GM12878 (cell line): Measurements from ENCODE around the gene PPP2R5B. TPM values are rescaled to one million over a fixed set of nuclear protein-coding genes. Genes with fewer than 3 reads are reported as not detected.

Experiments used
- ATF2 ChIP-seq: IDR thresholded peaks from 2 replicates; pipeline ENCODE4 v1.6.1; 2012; ENCODE audit warnings: low read length, inconsistent platforms
- BCL3 ChIP-seq: IDR thresholded peaks from 2 replicates; pipeline ENCODE4 v1.6.1; 2011; ENCODE audit warnings: borderline replicate concordance, low read depth, mild to moderate bottlenecking, moderate library complexity, low read length; ENCODE audit not compliant: insufficient read depth, poor library complexity, severe bottlenecking
- CHD2 ChIP-seq: IDR thresholded peaks from 2 replicates; pipeline ENCODE4 v1.6.1; 2011; ENCODE audit warnings: low read depth, low read length, improper control_type of control experiment, borderline replicate concordance
- EGR1 ChIP-seq, 2 experiments: IDR thresholded peaks; 1 replicate in 1 of 2; 2 replicates in 1 of 2; pipeline ENCODE4 v1.6.1; 2011 to 2012; ENCODE audit warnings: low read depth in 2 of 2, low read length in 2 of 2, borderline replicate concordance in 1 of 2, mild to moderate bottlenecking in 1 of 2, moderate library complexity in 1 of 2
- ESRRA ChIP-seq: IDR thresholded peaks from 2 replicates; pipeline ENCODE4 v1.6.1; 2012; ENCODE audit warnings: mild to moderate bottlenecking, low read length, improper control_type of control experiment
- FOXM1 ChIP-seq: IDR thresholded peaks from 2 replicates; pipeline ENCODE4 v1.6.1; 2012; ENCODE audit warnings: low read depth, mild to moderate bottlenecking, inconsistent platforms, low read length, moderate library complexity
- HCFC1 ChIP-seq: fragments of 150-350 bp; IDR thresholded peaks from 2 replicates; pipeline ENCODE4 v1.6.1; 2014; ENCODE audit warnings: low read length
- NFYB ChIP-seq: IDR thresholded peaks from 2 replicates; pipeline ENCODE4 v1.6.1; 2011; ENCODE audit warnings: low read depth, mild to moderate bottlenecking, low read length, improper control_type of control experiment, moderate library complexity; ENCODE audit not compliant: insufficient read depth
- RUNX3 ChIP-seq: IDR thresholded peaks from 2 replicates; pipeline ENCODE4 v1.6.1; 2012; ENCODE audit warnings: low read length, inconsistent platforms
- SMAD5 ChIP-seq: IDR thresholded peaks from 2 replicates; pipeline ENCODE4 v1.6.1; 2016; ENCODE audit warnings: antibody characterized with exemption, low read depth
- SRF ChIP-seq, 2 experiments: IDR thresholded peaks; 2 replicates each; pipeline ENCODE4 v1.6.1; 2011; ENCODE audit warnings: low read depth in 2 of 2, low read length in 2 of 2, mild to moderate bottlenecking in 1 of 2, moderate library complexity in 1 of 2
- STAT3 ChIP-seq: IDR thresholded peaks from 2 replicates; pipeline ENCODE4 v1.6.1; 2011; ENCODE audit warnings: low read depth, low read length, improper control_type of control experiment
- TAF1 ChIP-seq: IDR thresholded peaks from 2 replicates; pipeline ENCODE4 v1.6.1; 2011; ENCODE audit warnings: mild to moderate bottlenecking, low read depth, low read length, borderline replicate concordance
- TCF7 ChIP-seq: IDR thresholded peaks from 2 replicates; pipeline ENCODE4 v1.6.1; 2014; ENCODE audit warnings: antibody characterized with exemption, borderline replicate concordance
- ZBED1 ChIP-seq: IDR thresholded peaks from 2 replicates; pipeline ENCODE4 v1.6.1; 2016; ENCODE audit warnings: borderline replicate concordance
- polyA plus RNA-seq, 11 experiments: library from polyadenylated mRNA; depleted of rRNA in 4 of 11; unstranded in 6 of 11; stranded (reverse) in 5 of 11; fragments of >200 nt; fragmentation: Nextera tagmentation in 4 of 11; fragmentation: Illumina TruSeq in 1 of 11; extraction: Ambion mirVana in 4 of 11; extraction: Trizol in 1 of 11; gene quantifications; 1 replicate in 1 of 11; 2 replicates in 10 of 11; pipeline versions ENCODE4 v1.2.1 to v1.2.3, GENCODE V29; 2011 to 2016; ENCODE audit warnings: inconsistent platforms in 2 of 11, missing spikeins in 2 of 11, low read depth in 1 of 11
- total RNA-seq, 4 experiments: library from RNA; depleted of rRNA in 3 of 4; stranded (reverse); fragments of >200 nt in 3 of 4; fragmentation: Illumina TruSeq in 1 of 4; extraction: Trizol in 1 of 4; gene quantifications; 2 replicates each; pipeline versions ENCODE4 v1.2.1 to v1.2.3, GENCODE V29; 2013 to 2021
- TF ChIP-seq, protein P1 (sequence below): fragments of 450-650 bp; IDR thresholded peaks from 2 replicates; pipeline ENCODE4 v1.6.1; 2016; ENCODE audit warnings: mild to moderate bottlenecking
- TF ChIP-seq, protein P2 (sequence below): fragments of 450-650 bp; IDR thresholded peaks from 2 replicates; pipeline ENCODE4 v1.6.1; 2018; ENCODE audit warnings: borderline replicate concordance, mild to moderate bottlenecking; ENCODE audit not compliant: partially characterized antibody

The PPP2R5B gene
- total and polyA plus RNA-seq, 10 of the 15 experiments (the other 5 are each of a cell fraction or from before 2014, with no cell fraction given): 0.08 to 6.7 (median 2.0) TPM

DNA sequence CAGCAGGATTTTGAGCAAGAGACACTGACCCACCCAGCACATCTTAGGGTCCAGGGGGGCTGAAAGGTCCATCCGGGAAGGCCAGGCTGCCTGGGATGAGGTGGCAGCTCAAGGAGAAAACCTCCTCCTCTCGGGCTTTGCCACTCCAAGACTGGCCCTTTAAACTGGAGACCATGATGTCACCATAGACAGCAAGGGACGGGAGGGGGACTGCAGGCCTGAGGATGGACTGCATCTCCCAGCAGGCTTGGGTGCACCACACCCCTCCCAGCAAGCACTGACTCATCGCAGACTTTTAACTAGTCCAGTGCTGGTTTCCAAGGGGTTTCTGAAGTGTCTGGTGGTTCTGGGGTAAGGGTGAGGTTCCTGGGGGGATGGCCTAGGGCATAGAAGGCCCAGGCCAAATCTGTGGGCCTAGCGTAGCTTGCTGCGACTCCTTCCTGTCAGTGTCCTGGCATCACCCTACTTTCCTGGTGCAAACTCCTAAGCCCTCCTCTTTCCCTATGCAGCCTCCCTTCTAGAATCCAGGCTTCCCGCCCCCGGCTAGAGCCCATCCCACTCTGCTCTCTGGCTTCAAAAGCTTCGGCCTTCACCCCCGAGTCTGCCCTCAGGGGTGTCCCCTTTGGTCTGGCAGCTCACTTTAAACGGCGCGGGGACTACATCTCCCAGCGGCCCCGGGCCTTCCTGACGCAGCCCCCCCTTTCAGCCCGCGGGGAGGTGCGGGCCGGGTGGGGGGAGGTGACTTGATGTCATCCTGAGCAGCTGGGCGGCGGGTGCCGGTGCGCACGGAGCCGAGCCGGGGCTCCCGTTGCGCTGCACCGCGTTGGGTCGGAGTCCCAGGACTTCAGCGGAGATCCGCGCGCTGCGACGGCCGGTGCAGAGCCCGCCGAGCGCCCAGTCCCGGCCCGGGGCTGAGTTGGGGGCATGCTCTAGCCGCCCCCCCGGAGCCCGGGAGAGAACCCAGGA is at the start of gene PPP2R5B (continued):
- peak; percentile 98 for TF ChIP-seq ATF2
- no peak for TF ChIP-seq FOXM1
- peak; percentile 35 for TF ChIP-seq RUNX3
- no peak for TF ChIP-seq EGR1 (IDR thresholded peaks at IDR 0.05; ENCODE audit: borderline replicate concordance in 1 of 2, low read depth in 2 of 2, low read length in 2 of 2)
- peak in 1 of 2 experiments; percentile 33; a peak in 1 of 4 replicates for TF ChIP-seq SRF (IDR thresholded peaks at IDR 0.05; ENCODE audit: low read depth in 2 of 2, low read length in 2 of 2)
- no peak for TF ChIP-seq ZBED1
- TF ChIP-seq STAT3: no peak
- 0 out of 2 replicates have a peak, but pooled peaks have one; percentile 14 for TF ChIP-seq NFYB
- TF ChIP-seq, protein P1, sequence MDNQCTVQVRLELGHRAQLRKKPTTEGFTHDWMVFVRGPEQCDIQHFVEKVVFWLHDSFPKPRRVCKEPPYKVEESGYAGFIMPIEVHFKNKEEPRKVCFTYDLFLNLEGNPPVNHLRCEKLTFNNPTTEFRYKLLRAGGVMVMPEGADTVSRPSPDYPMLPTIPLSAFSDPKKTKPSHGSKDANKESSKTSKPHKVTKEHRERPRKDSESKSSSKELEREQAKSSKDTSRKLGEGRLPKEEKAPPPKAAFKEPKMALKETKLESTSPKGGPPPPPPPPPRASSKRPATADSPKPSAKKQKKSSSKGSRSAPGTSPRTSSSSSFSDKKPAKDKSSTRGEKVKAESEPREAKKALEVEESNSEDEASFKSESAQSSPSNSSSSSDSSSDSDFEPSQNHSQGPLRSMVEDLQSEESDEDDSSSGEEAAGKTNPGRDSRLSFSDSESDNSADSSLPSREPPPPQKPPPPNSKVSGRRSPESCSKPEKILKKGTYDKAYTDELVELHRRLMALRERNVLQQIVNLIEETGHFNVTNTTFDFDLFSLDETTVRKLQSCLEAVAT: peak; percentile 92
- no peak for TF ChIP-seq SMAD5
- TF ChIP-seq, protein P2, sequence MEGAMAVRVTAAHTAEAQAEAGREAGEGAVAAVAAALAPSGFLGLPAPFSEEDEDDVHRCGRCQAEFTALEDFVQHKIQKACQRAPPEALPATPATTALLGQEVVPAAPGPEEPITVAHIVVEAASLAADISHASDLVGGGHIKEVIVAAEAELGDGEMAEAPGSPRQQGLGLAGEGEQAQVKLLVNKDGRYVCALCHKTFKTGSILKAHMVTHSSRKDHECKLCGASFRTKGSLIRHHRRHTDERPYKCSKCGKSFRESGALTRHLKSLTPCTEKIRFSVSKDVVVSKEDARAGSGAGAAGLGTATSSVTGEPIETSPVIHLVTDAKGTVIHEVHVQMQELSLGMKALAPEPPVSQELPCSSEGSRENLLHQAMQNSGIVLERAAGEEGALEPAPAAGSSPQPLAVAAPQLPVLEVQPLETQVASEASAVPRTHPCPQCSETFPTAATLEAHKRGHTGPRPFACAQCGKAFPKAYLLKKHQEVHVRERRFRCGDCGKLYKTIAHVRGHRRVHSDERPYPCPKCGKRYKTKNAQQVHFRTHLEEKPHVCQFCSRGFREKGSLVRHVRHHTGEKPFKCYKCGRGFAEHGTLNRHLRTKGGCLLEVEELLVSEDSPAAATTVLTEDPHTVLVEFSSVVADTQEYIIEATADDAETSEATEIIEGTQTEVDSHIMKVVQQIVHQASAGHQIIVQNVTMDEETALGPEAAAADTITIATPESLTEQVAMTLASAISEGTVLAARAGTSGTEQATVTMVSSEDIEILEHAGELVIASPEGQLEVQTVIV: no peak
- TF ChIP-seq HCFC1: peak; percentile 89
- TF ChIP-seq BCL3: no peak
- TF ChIP-seq ESRRA: no peak
- peak; percentile 37; the same call in 1 of the 2 replicates for TF ChIP-seq TAF1
- no peak for TF ChIP-seq TCF7
- TF ChIP-seq CHD2: peak; percentile 89
